Choroid plexus epithelial cell (primary cell): Measurements from ENCODE around the gene HOXA9.

Experiments
- DNase-seq: peaks from one replicate; pipeline ENCODE4 v3.0.0-alpha.2; 2010; ENCODE audit warnings: low read depth
- H3K4me3 ChIP-seq: 2 replicates; pipeline ENCODE4 v1.5.1; 2011; ENCODE audit warnings: low read depth, mild to moderate bottlenecking, control low read depth, low read length, moderate library complexity
- CTCF ChIP-seq: conservative IDR thresholded peaks from 2 replicates; pipeline ENCODE4 v1.5.1; 2011; ENCODE audit warnings: low read depth, mild to moderate bottlenecking, control low read depth, inconsistent platforms, low read length, moderate library complexity

Gene HOXA9

GRCh38 chr7:27123007-27123476 is 42.3 kb downstream of the HOXA9 start:
- no peak for TF ChIP-seq CTCF
- H3K4me3 ChIP-seq: no peak overlapping the region
- no peak for DNase-seq

- no peak for DNase-seq
- no peak for TF ChIP-seq CTCF
- no peak overlapping the region for H3K4me3 ChIP-seq
Observed at GRCh38 chr7:27122077-27122910, 43.0 kb downstream of the HOXA9 start.

- no peak for TF ChIP-seq CTCF
- H3K4me3 ChIP-seq: no peak overlapping the region
- no peak for DNase-seq
Observed at GRCh38 chr7:27121684-27122076, 43.7 kb downstream of the HOXA9 start.

GRCh38 chr7:27119412-27119911 is 45.9 kb downstream of the HOXA9 start:
- no peak overlapping the region for H3K4me3 ChIP-seq
- no peak for TF ChIP-seq CTCF
- DNase-seq: no peak

- no peak for TF ChIP-seq CTCF
- DNase-seq: no peak
- H3K4me3 ChIP-seq: no peak overlapping the region
Observed at GRCh38 chr7:27118580-27118979, 46.8 kb downstream of the HOXA9 start.

GRCh38 chr7:27117887-27118491 is 47.3 kb downstream of the HOXA9 start:
- TF ChIP-seq CTCF: no peak
- DNase-seq: no peak
- H3K4me3 ChIP-seq: no peak overlapping the region
